Upper lobe of left lung (tissue), 4 donors: Measurements from ENCODE around the gene ZNF41.

ENCODE experiments used
- POLR2A ChIP-seq, 4 donors: fragments of 450-650 bp; IDR thresholded peaks; one replicate each; pipeline ENCODE4 v1.5.1; 2016 to 2017; ENCODE audit warnings: antibody characterized with exemption in 4 of 4, mild to moderate bottlenecking in 2 of 4
- POLR2AphosphoS5 ChIP-seq, 2 donors: sonication (generic); formaldehyde crosslinking; IDR thresholded peaks; one replicate each; pipeline ENCODE4 v1.5.1; 2017; ENCODE audit warnings: antibody characterized with exemption in 2 of 2
- TF ChIP-seq, protein P1 (sequence below), 6 experiments: fragments of 450-650 bp in 4 of 6; fragments of 200-600 bp in 2 of 6; sonication (generic) in 2 of 6; IDR thresholded peaks; one replicate each; pipeline ENCODE4 v1.5.1; 2016 to 2019; ENCODE audit warnings: antibody characterized with exemption in 6 of 6

DNA sequence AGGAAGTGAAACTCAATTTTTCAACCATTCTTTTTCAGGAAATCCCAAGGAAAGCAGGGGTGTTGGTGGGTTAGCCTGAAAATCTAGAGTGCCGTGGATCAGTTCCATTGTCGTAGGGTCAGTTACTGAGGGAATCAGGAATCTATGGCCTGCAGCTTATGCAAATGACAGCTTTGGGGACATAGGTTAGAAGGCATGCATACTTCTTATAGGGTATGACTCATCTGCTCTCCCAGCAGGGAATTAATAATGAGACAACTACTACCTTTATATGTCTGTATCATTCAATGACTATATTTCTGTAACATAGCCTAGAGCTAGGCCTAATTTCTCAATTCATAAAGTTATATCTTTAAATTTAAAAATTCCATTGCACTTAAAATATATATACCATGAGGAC, 36.6 kb downstream of the ZNF41 start:
- TF ChIP-seq POLR2AphosphoS5 (IDR thresholded peaks at IDR 0.05), result no peak
- TF ChIP-seq, protein P1, sequence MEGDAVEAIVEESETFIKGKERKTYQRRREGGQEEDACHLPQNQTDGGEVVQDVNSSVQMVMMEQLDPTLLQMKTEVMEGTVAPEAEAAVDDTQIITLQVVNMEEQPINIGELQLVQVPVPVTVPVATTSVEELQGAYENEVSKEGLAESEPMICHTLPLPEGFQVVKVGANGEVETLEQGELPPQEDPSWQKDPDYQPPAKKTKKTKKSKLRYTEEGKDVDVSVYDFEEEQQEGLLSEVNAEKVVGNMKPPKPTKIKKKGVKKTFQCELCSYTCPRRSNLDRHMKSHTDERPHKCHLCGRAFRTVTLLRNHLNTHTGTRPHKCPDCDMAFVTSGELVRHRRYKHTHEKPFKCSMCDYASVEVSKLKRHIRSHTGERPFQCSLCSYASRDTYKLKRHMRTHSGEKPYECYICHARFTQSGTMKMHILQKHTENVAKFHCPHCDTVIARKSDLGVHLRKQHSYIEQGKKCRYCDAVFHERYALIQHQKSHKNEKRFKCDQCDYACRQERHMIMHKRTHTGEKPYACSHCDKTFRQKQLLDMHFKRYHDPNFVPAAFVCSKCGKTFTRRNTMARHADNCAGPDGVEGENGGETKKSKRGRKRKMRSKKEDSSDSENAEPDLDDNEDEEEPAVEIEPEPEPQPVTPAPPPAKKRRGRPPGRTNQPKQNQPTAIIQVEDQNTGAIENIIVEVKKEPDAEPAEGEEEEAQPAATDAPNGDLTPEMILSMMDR (IDR thresholded peaks at IDR 0.05), result no peak
- no peak for TF ChIP-seq POLR2A (IDR thresholded peaks at IDR 0.05)
